Ecto neural progenitor cell (in vitro differentiated cells): Measurements from ENCODE around the gene DUOXA2.

ENCODE experiments used
- DNase-seq: peaks from one replicate; pipeline ENCODE4 v3.0.0-alpha.2; 2018; ENCODE audit warnings: low spot score

DUOXA2 gene

GRCh38 chr15:45136378-45136764 lies 22.2 kb downstream of the DUOXA2 start:
- DNase-seq: no peak

- no peak for DNase-seq
Measured at GRCh38 chr15:45137703-45138102, 23.6 kb downstream of the DUOXA2 start.

- no peak for DNase-seq
Measured at GRCh38 chr15:45138814-45139765, 25.0 kb downstream of the DUOXA2 start.

- no peak for DNase-seq
Measured at GRCh38 chr15:45139770-45140169, 25.6 kb downstream of the DUOXA2 start.

- no peak for DNase-seq
Measured at GRCh38 chr15:45140557-45141250, 26.6 kb downstream of the DUOXA2 start.

- DNase-seq: no peak
Measured at GRCh38 chr15:45141386-45141785, 27.3 kb downstream of the DUOXA2 start.

GRCh38 chr15:45143056-45143455 lies 28.9 kb downstream of the DUOXA2 start:
- no peak for DNase-seq

GRCh38 chr15:45143946-45144345 lies 29.8 kb downstream of the DUOXA2 start:
- no peak for DNase-seq

- DNase-seq: no peak
Measured at GRCh38 chr15:45144775-45145174, 30.6 kb downstream of the DUOXA2 start.

- no peak for DNase-seq
Measured at GRCh38 chr15:45146405-45146804, 32.3 kb downstream of the DUOXA2 start.

- no peak for DNase-seq
Measured at GRCh38 chr15:45147606-45148005, 33.5 kb downstream of the DUOXA2 start.

GRCh38 chr15:45148076-45149059 lies 34.2 kb downstream of the DUOXA2 start:
- no peak for DNase-seq

- DNase-seq: no peak
Measured at GRCh38 chr15:45149060-45149459, 34.9 kb downstream of the DUOXA2 start.

- no peak for DNase-seq
Measured at GRCh38 chr15:45150481-45150880, 36.4 kb downstream of the DUOXA2 start.

GRCh38 chr15:45150997-45151396 lies 36.9 kb downstream of the DUOXA2 start:
- no peak for DNase-seq

GRCh38 chr15:45151998-45152828 lies 38.1 kb downstream of the DUOXA2 start:
- no peak for DNase-seq

GRCh38 chr15:45155739-45156138 lies 41.6 kb downstream of the DUOXA2 start:
- no peak for DNase-seq

GRCh38 chr15:45156744-45157455 lies 42.8 kb downstream of the DUOXA2 start:
- no peak for DNase-seq

- no peak for DNase-seq
Measured at GRCh38 chr15:45157974-45158373, 43.8 kb downstream of the DUOXA2 start.

- DNase-seq: no peak
Measured at GRCh38 chr15:45161666-45162065, 47.5 kb downstream of the DUOXA2 start.
